ENCODE results near the gene CD276.

- TF ChIP-seq NFIC (IDR thresholded peaks at IDR 0.05) (no peak), YY1 (IDR thresholded peaks at IDR 0.05; ENCODE audit: low read depth) (no peak), ZBTB7A (IDR thresholded peaks at IDR 0.05; ENCODE audit: low read depth) (no peak), CEBPB (IDR thresholded peaks at IDR 0.05) (no peak), MAX (IDR thresholded peaks at IDR 0.05) (no peak)
Observed at GRCh38 chr15:73727330-73727976, 43.3 kb downstream of the CD276 start.
